ENCODE measurements around the gene BCAT1. TPM values are rescaled to one million over a fixed set of nuclear protein-coding genes. Genes with fewer than 3 reads are reported as not detected.

The BCAT1 gene
- total and polyA plus RNA-seq, 9 of the 15 experiments (the other 6 are each of a cell fraction or from before 2014, with no cell fraction given) = 38.5 to 157 (median 66.8) TPM

- H3K27ac ChIP-seq (ENCODE audit: extremely low read depth, low read depth, low read length) = no peak overlapping the region
- no peak overlapping the region for H3K4me2 ChIP-seq (ENCODE audit: insufficient read depth, low read length)
- H3K27me3 ChIP-seq (ENCODE audit: control insufficient read depth in 2 of 2, insufficient read depth in 2 of 2, low read length in 2 of 2) = no peaks in the 10 kb centered on the region
- DNase-seq (ENCODE audit: extremely low read depth in 1 of 4, low spot score in 3 of 4) (no peak), FAIRE-seq (no peak), ATAC-seq (no peak)
- POLR2A ChIA-PET = interaction anchor here (2.1 kb wide), 1 partner anchor 8 kb away, joined by 9 read pairs; no protein-coding TSS in a partner anchor
- H3K9ac ChIP-seq (ENCODE audit: insufficient read depth in 1 of 2, low read depth in 2 of 2, low read length in 2 of 2) = no peak overlapping the region
- no peak overlapping the region for H3K4me3 ChIP-seq
- H4K20me1 ChIP-seq (replicated peaks; ENCODE audit: control insufficient read depth, insufficient read depth, low read length) = no peaks in the 10 kb centered on the region
- H3K79me2 ChIP-seq (ENCODE audit: control insufficient read depth, insufficient read depth, low read length) = no peaks in the 10 kb centered on the region
- in situ Hi-C loops (cut with MboI) (no loop called here), intact Hi-C loops (cut with micrococcal nuclease) (no loop called here)
- no TSS peak for BruUV-seq (replicated peaks)
- WGBS (ENCODE audit: insufficient coverage, low coverage, missing lambda C conversion rate) = 71% methylated on average over 1 of the region's 1 CpG
- no peaks in the 10 kb centered on the region for H3K9me1 ChIP-seq (ENCODE audit: control insufficient read depth, insufficient read depth, low read length)
- peaks cover 3 to 9% of the 10 kb centered on the region in 2 experiments; a peak in 3 of 5 replicates for H3K4me1 ChIP-seq (replicated peaks in 1 of 2; ENCODE audit: control insufficient read depth in 2 of 2, insufficient read depth in 2 of 2, low read length in 2 of 2)
- no peaks in the 10 kb centered on the region for H3K9me3 ChIP-seq (replicated peaks; ENCODE audit: control insufficient read depth, insufficient read depth, low read depth, low read length)
- no peaks in the 10 kb centered on the region for H3K36me3 ChIP-seq (ENCODE audit: control insufficient read depth, insufficient read depth, low read length)
- no peak overlapping the region for H2AFZ ChIP-seq (ENCODE audit: low read depth, low read length)
- CTCF ChIA-PET (ENCODE audit: low intra/inter-chr PET ratio) = no interaction called here
- TF ChIP-seq ETV5 (CRISPR knock-in tag; IDR thresholded peaks at IDR 0.05; ENCODE audit: low read depth) = no peak
- no peak for TF ChIP-seq ZNF280B (CRISPR knock-in tag; IDR thresholded peaks at IDR 0.05)
- TF ChIP-seq CREB5 (CRISPR knock-in tag; IDR thresholded peaks at IDR 0.05) = no peak
- no peak for TF ChIP-seq FOXP1 (CRISPR knock-in tag; IDR thresholded peaks at IDR 0.05)
- TF ChIP-seq GTF2E2 (tag; IDR thresholded peaks at IDR 0.05) = no peak
- TF ChIP-seq PHB2 (IDR thresholded peaks at IDR 0.05; ENCODE audit: low read depth) = no peak
- TF ChIP-seq NFIC (IDR thresholded peaks at IDR 0.05) = no peak
- TF ChIP-seq ASH1L (IDR thresholded peaks at IDR 0.05; ENCODE audit: borderline replicate concordance, low read depth, partially characterized antibody) = no peak
- no peak for TF ChIP-seq IRF2 (CRISPR knock-in tag; IDR thresholded peaks at IDR 0.05)
- TF ChIP-seq UBTF (IDR thresholded peaks at IDR 0.05; ENCODE audit: borderline replicate concordance in 1 of 2, low read depth in 2 of 2, low read length in 2 of 2) = no peak
- no peak for TF ChIP-seq SMARCE1 (IDR thresholded peaks at IDR 0.05)
- TF ChIP-seq, protein P1, sequence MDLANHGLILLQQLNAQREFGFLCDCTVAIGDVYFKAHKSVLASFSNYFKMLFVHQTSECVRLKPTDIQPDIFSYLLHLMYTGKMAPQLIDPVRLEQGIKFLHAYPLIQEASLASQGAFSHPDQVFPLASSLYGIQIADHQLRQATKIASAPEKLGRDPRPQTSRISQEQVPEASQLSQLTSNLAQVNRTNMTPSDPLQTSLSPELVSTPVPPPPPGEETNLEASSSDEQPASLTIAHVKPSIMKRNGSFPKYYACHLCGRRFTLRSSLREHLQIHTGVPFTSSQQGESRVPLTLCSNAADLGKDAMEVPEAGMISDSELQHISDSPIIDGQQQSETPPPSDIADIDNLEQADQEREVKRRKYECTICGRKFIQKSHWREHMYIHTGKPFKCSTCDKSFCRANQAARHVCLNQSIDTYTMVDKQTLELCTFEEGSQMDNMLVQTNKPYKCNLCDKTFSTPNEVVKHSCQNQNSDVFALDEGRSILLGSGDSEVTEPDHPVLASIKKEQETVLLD (IDR thresholded peaks at IDR 0.05) = no peak
- TF ChIP-seq ZNF79 (CRISPR knock-in tag; IDR thresholded peaks at IDR 0.05; ENCODE audit: low read depth) = no peak
- no peak for TF ChIP-seq CBFA2T3 (IDR thresholded peaks at IDR 0.05)
- TF ChIP-seq POLR2H (tag; IDR thresholded peaks at IDR 0.05; ENCODE audit: low read depth) = no peak
- no peak for TF ChIP-seq POLR3G (IDR thresholded peaks at IDR 0.05; ENCODE audit: extremely low read depth, insufficient read length, insufficient replicate concordance)
Observed at GRCh38 chr12:24760162-24760561, 188.7 kb downstream of the BCAT1 start.
